Skin epidermis (tissue), 12 donors: ENCODE results near the gene GLRX5.
A peak's percentile ranks its signal among the peaks of the same experiment; 100 is the strongest.

ENCODE experiments used
- H3K27ac ChIP-seq, 21 experiments: fragments of 200-600 bp; sonication (generic) in 11 of 21; one replicate each; pipeline ENCODE4 v1.5.0; 2020; ENCODE audit warnings: mild to moderate bottlenecking in 3 of 21, inconsistent platforms in 2 of 21, moderate library complexity in 2 of 21
- H3K4me3 ChIP-seq, 7 experiments: fragments of 200-600 bp; sonication (generic) in 2 of 7; one replicate each; pipeline ENCODE4 v1.5.0; 2020; ENCODE audit warnings: inconsistent platforms in 2 of 7, mild to moderate bottlenecking in 2 of 7, moderate library complexity in 1 of 7

The GLRX5 gene

GRCh38 chr14:95514131-95515079 lies 20.4 kb upstream of the GLRX5 start:
- peak overlapping the region in 4 of 7 experiments; percentile 62 to 72 (median 68) for H3K4me3 ChIP-seq
- H3K27ac ChIP-seq, result peak overlapping the region in 18 of 21 experiments; percentile 62 to 98 (median 92)

- peak overlapping the region; percentile 44 to 81 (median 68) for H3K4me3 ChIP-seq
- H3K27ac ChIP-seq, result peak overlapping the region in 20 of 21 experiments; percentile 62 to 98 (median 91)
Observed at GRCh38 chr14:95515080-95515489, 19.8 kb upstream of the GLRX5 start.

GRCh38 chr14:95515596-95516552 lies 19.0 kb upstream of the GLRX5 start:
- Histone ChIP-seq H3K4me3 (peak overlapping the region; percentile 44 to 81 (median 68)), H3K27ac (peak overlapping the region; percentile 60 to 98 (median 91))

- peak within 1 kb of the TSS; percentile 44 to 81 (median 68) for H3K4me3 ChIP-seq
- H3K27ac ChIP-seq, result peak within 1 kb of the TSS; percentile 60 to 98 (median 91)
Observed at GRCh38 chr14:95516554-95517181, 18.2 kb upstream of the GLRX5 start, which contains the start of gene SYNE3. Gene SYNE3 (minus strand): TSS chr14:95516650. CDS start chr14:95475821, 40,829 bp downstream.

- Histone ChIP-seq H3K27ac (peak overlapping the region in 19 of 21 experiments; percentile 0 to 98 (median 88)), H3K4me3 (no peak overlapping the region)
Observed at GRCh38 chr14:95518045-95518751, 16.7 kb upstream of the GLRX5 start.

GRCh38 chr14:95519699-95520098 lies 15.2 kb upstream of the GLRX5 start:
- Histone ChIP-seq H3K4me3 (no peak overlapping the region), H3K27ac (peak overlapping the region in 19 of 21 experiments; percentile 47 to 98 (median 78))

- no peak overlapping the region for H3K4me3 ChIP-seq
- H3K27ac ChIP-seq, result peak overlapping the region in 20 of 21 experiments; percentile 39 to 98 (median 76)
Observed at GRCh38 chr14:95520346-95520745, 14.5 kb upstream of the GLRX5 start.

- Histone ChIP-seq H3K27ac (peak overlapping the region in 5 of 21 experiments; percentile 19 to 98 (median 35)), H3K4me3 (no peak overlapping the region)
Observed at GRCh38 chr14:95521001-95521400, 13.8 kb upstream of the GLRX5 start.

- Histone ChIP-seq H3K4me3 (no peak overlapping the region), H3K27ac (peak overlapping the region in 6 of 21 experiments; percentile 11 to 98 (median 60))
Observed at GRCh38 chr14:95522116-95522515, 12.7 kb upstream of the GLRX5 start.

GRCh38 chr14:95522556-95522955 lies 12.3 kb upstream of the GLRX5 start:
- H3K27ac ChIP-seq, result peak overlapping the region in 10 of 21 experiments; percentile 9 to 98 (median 80)
- H3K4me3 ChIP-seq, result no peak overlapping the region

- peak overlapping the region in 1 of 7 experiments; percentile 1 for H3K4me3 ChIP-seq
- H3K27ac ChIP-seq, result peak overlapping the region in 18 of 21 experiments; percentile 19 to 98 (median 63)
Observed at GRCh38 chr14:95523051-95523814, 11.6 kb upstream of the GLRX5 start.

GRCh38 chr14:95523815-95524448 lies 10.9 kb upstream of the GLRX5 start:
- peak overlapping the region in 19 of 21 experiments; percentile 19 to 98 (median 62) for H3K27ac ChIP-seq
- peak overlapping the region in 1 of 7 experiments; percentile 1 for H3K4me3 ChIP-seq

GRCh38 chr14:95524706-95525512 lies 9.9 kb upstream of the GLRX5 start:
- H3K27ac ChIP-seq, result peak overlapping the region in 10 of 21 experiments; percentile 0 to 98 (median 61)

GRCh38 chr14:95525999-95526398 lies 8.9 kb upstream of the GLRX5 start:
- no peak overlapping the region for H3K4me3 ChIP-seq
- peak overlapping the region in 14 of 21 experiments; percentile 20 to 78 (median 58) for H3K27ac ChIP-seq

More at GRCh38 chr14:95524706-95525512, 9.9 kb upstream of the GLRX5 start:
- no peak overlapping the region for H3K4me3 ChIP-seq

- H3K27ac ChIP-seq, result peak overlapping the region in 16 of 21 experiments; percentile 19 to 78 (median 62)
- H3K4me3 ChIP-seq, result no peak overlapping the region
Observed at GRCh38 chr14:95526483-95527386, 8.1 kb upstream of the GLRX5 start.
